GM12878 (cell line): Measurements from ENCODE around the gene OTOP3. TPM values are rescaled to one million over a fixed set of nuclear protein-coding genes. Genes with fewer than 3 reads are reported as not detected.

ENCODE experiments used
- ATAC-seq: fragments of 200-7000 bp; cut with Tn5 transposase; 3 replicates; pipeline ENCODE4 v1.9.1; 2020; ENCODE audit warnings: mild to moderate bottlenecking, moderate library complexity
- BruUV-seq: library from RNA; stranded (reverse); fragments of 400-500 nt; replicated peaks from 2 replicates; lab custom pipeline; 2021; lab: Mats Ljungman, UMichigan
- CTCF ChIA-PET: fragments of 300-600 bp; sonication (Branson Sonifier 250); formaldehyde crosslinking; extraction: SDS; loops from one replicate; lab custom pipeline; 2021; ENCODE audit warnings: inconsistent platforms; lab: Yijun Ruan, JAX
- POLR2A ChIA-PET: fragments of 350-600 bp; formaldehyde crosslinking; extraction: SDS; loops from one replicate; lab custom pipeline; 2021; ENCODE audit warnings: inconsistent platforms; lab: Charles Lee
- RAD21 ChIA-PET: fragments of 300-600 bp; sonication (Branson Sonifier 250); formaldehyde crosslinking; loops from one replicate; lab custom pipeline; 2023; ENCODE audit warnings: antibody characterized with exemption; ENCODE audit not compliant: unreplicated experiment; lab: Charles Lee
- SMC1A ChIA-PET: fragments of 300-600 bp; sonication (Branson Sonifier 250); formaldehyde crosslinking; loops from one replicate; lab custom pipeline; 2023; ENCODE audit not compliant: unreplicated experiment, uncharacterized antibody; lab: Charles Lee
- DNase-seq: peaks from one replicate; pipeline ENCODE4 v3.0.0-alpha.2; 2011; ENCODE audit warnings: low read depth, low spot score
- FAIRE-seq: peaks from 3 replicates; lab custom pipeline; 2011; peaks lifted over from hg19 to GRCh38; lab: Jason Lieb, UNC
- H2AFZ ChIP-seq: 2 replicates; pipeline ENCODE4 v1.6.0; 2011; ENCODE audit warnings: low read depth, low read length, control low read depth; ENCODE audit not compliant: control insufficient read depth
- H3K27ac ChIP-seq: 2 replicates; pipeline ENCODE4 v1.5.1; 2011; ENCODE audit warnings: control low read depth; ENCODE audit not compliant: control insufficient read depth, insufficient read depth
- H3K27me3 ChIP-seq, 2 experiments: replicated peaks in 1 of 2; 2 replicates each; pipeline versions ENCODE4 v1.6.0 to v1.6.1; 2011; ENCODE audit warnings: low read length in 1 of 2; ENCODE audit not compliant: control insufficient read depth in 2 of 2, insufficient read depth in 2 of 2
- H3K36me3 ChIP-seq, 2 experiments: 2 replicates each; pipeline ENCODE4 v1.5.1; 2011; ENCODE audit warnings: low read length in 1 of 2; ENCODE audit not compliant: control insufficient read depth in 2 of 2, insufficient read depth in 2 of 2
- H3K4me1 ChIP-seq: 2 replicates; pipeline ENCODE4 v1.6.1; 2011; ENCODE audit warnings: mild to moderate bottlenecking, low read length, moderate library complexity, mixed read lengths; ENCODE audit not compliant: control insufficient read depth, insufficient read depth
- H3K4me2 ChIP-seq: 2 replicates; pipeline ENCODE4 v1.6.0; 2011; ENCODE audit warnings: control low read depth; ENCODE audit not compliant: control insufficient read depth, insufficient read depth
- H3K4me3 ChIP-seq: fragments of 200-600 bp; sonication (generic); 2 replicates; pipeline ENCODE4 v1.5.1; 2016
- H3K79me2 ChIP-seq: 2 replicates; pipeline ENCODE4 v1.6.0; 2011; ENCODE audit warnings: low read length; ENCODE audit not compliant: control insufficient read depth, insufficient read depth
- H3K9ac ChIP-seq: 2 replicates; pipeline ENCODE4 v1.8.0; 2011; ENCODE audit warnings: low read length, control low read depth, mixed read lengths; ENCODE audit not compliant: control insufficient read depth, insufficient read depth
- H3K9me3 ChIP-seq: replicated peaks from 3 replicates; pipeline ENCODE4 v1.5.1; 2011; ENCODE audit warnings: mild to moderate bottlenecking, low read length; ENCODE audit not compliant: control insufficient read depth, insufficient read depth
- H4K20me1 ChIP-seq: 2 replicates; pipeline ENCODE4 v1.6.0; 2011; ENCODE audit not compliant: control insufficient read depth, insufficient read depth
- EGR1 ChIP-seq, 2 experiments: IDR thresholded peaks; 1 replicate in 1 of 2; 2 replicates in 1 of 2; pipeline ENCODE4 v1.6.1; 2011 to 2012; ENCODE audit warnings: low read depth in 2 of 2, low read length in 2 of 2, borderline replicate concordance in 1 of 2, mild to moderate bottlenecking in 1 of 2, moderate library complexity in 1 of 2
- USF2 ChIP-seq: IDR thresholded peaks from 2 replicates; pipeline ENCODE4 v1.6.1; 2011; ENCODE audit warnings: low read depth, low read length, improper control_type of control experiment, borderline replicate concordance
- WGBS: methylation state at CpG from one replicate; pipeline ENCODE4 v1.1.6; 2016; ENCODE audit warnings: low lambda C conversion rate; ENCODE audit not compliant: insufficient replicate concordance, insufficient coverage; ENCODE audit errors: missing lambda C conversion rate; 5-methylcytosine and 5-hydroxymethylcytosine counted together
- in situ Hi-C: fragments of 300-500 bp; cut with MboI; formaldehyde crosslinking; loops from 9 replicates; pipeline ENCODE4 v1.14.3; 2018; ENCODE audit warnings: mixed read lengths
- intact Hi-C: fragments of 100-400 bp; cut with micrococcal nuclease; formaldehyde crosslinking; loops from one replicate; pipeline ENCODE4 v1.14.2; 2022; ENCODE audit not compliant: unreplicated experiment
- polyA plus RNA-seq, 11 experiments: library from polyadenylated mRNA; depleted of rRNA in 4 of 11; unstranded in 6 of 11; stranded (reverse) in 5 of 11; fragments of >200 nt; fragmentation: Nextera tagmentation in 4 of 11; fragmentation: Illumina TruSeq in 1 of 11; extraction: Ambion mirVana in 4 of 11; extraction: Trizol in 1 of 11; gene quantifications; 1 replicate in 1 of 11; 2 replicates in 10 of 11; pipeline versions ENCODE4 v1.2.1 to v1.2.3, GENCODE V29; 2011 to 2016; ENCODE audit warnings: inconsistent platforms in 2 of 11, missing spikeins in 2 of 11, low read depth in 1 of 11
- total RNA-seq, 4 experiments: library from RNA; depleted of rRNA in 3 of 4; stranded (reverse); fragments of >200 nt in 3 of 4; fragmentation: Illumina TruSeq in 1 of 4; extraction: Trizol in 1 of 4; gene quantifications; 2 replicates each; pipeline versions ENCODE4 v1.2.1 to v1.2.3, GENCODE V29; 2013 to 2021

Gene OTOP3
- total and polyA plus RNA-seq, 10 of the 15 experiments (the other 5 are each of a cell fraction or from before 2014, with no cell fraction given): 0.03 to 0.06 TPM; not detected in 8

- WGBS: 5% methylated on average over 39 of the region's 57 CpGs
- Histone ChIP-seq H2AFZ (no peak within 1 kb of the TSS), H3K27me3 (peaks cover 11 to 16% of the 10 kb centered on the region in 2 experiments), H4K20me1 (no peaks in the 10 kb centered on the region), H3K9ac (no peak within 1 kb of the TSS), H3K4me3 (no peak within 1 kb of the TSS), H3K9me3 (no peaks in the 10 kb centered on the region), H3K79me2 (no peaks in the 10 kb centered on the region), H3K4me1 (no peaks in the 10 kb centered on the region), H3K27ac (no peak within 1 kb of the TSS), H3K4me2 (0 out of 2 replicates have a peak within 1 kb of the TSS, but pooled peaks have one; percentile 48), H3K36me3 (no peaks in the 10 kb centered on the region)
- ChIA-PET POLR2A (no interaction called here), RAD21 (interaction anchor here (1.0 to 8.1 kb wide), 3 partner anchors 34 to 327 kb away, joined by 3 to 73 read pairs (median 30); no protein-coding TSS in a partner anchor), SMC1A (interaction anchor here (1.8 to 6.8 kb wide), 2 partner anchors 22 to 37 kb away, joined by 4 to 73 read pairs; no protein-coding TSS in a partner anchor), CTCF (interaction anchor here (0.7 to 12.6 kb wide), 3 partner anchors 34 to 279 kb away, joined by 3 to 274 read pairs (median 4); no protein-coding TSS in a partner anchor)
- BruUV-seq: no TSS peak
- intact Hi-C loops: loop anchor here (1.0 kb wide), 1 partner anchor 37 kb away; no protein-coding TSS in a partner anchor
- in situ Hi-C loops: loop anchor here (5.0 kb wide), 1 partner anchor 34 kb away; no protein-coding TSS in a partner anchor
- TF ChIP-seq USF2 (no peak), EGR1 (IDR thresholded peaks at IDR 0.05; ENCODE audit: borderline replicate concordance in 1 of 2, low read depth in 2 of 2, low read length in 2 of 2) (peak in 1 of 2 experiments; percentile 75; a peak in 2 of 3 replicates)
- no peak for FAIRE-seq
- peak; percentile 61 for ATAC-seq
- DNase-seq: no peak
Measured at GRCh38 chr17:74922694-74923537, 12.8 kb upstream of the OTOP3 start, which contains the start of gene USH1G. Gene USH1G (minus strand): TSS chr17:74923255. CDS start chr17:74923073, 182 bp downstream.
